Activated CD4-positive, alpha-beta T cell treated with anti-CD3 and anti-CD28 coated beads, Interleukin-2, amount 50 U/mL, for 1 hour (primary cell): ENCODE data around the gene CNKSR1.
A peak's percentile ranks its signal among the peaks of the same experiment; 100 is the strongest.

ENCODE experiments used
- DNase-seq: peaks from one replicate; pipeline ENCODE4 v3.0.0-alpha.2; 2020

The CNKSR1 gene

DNA sequence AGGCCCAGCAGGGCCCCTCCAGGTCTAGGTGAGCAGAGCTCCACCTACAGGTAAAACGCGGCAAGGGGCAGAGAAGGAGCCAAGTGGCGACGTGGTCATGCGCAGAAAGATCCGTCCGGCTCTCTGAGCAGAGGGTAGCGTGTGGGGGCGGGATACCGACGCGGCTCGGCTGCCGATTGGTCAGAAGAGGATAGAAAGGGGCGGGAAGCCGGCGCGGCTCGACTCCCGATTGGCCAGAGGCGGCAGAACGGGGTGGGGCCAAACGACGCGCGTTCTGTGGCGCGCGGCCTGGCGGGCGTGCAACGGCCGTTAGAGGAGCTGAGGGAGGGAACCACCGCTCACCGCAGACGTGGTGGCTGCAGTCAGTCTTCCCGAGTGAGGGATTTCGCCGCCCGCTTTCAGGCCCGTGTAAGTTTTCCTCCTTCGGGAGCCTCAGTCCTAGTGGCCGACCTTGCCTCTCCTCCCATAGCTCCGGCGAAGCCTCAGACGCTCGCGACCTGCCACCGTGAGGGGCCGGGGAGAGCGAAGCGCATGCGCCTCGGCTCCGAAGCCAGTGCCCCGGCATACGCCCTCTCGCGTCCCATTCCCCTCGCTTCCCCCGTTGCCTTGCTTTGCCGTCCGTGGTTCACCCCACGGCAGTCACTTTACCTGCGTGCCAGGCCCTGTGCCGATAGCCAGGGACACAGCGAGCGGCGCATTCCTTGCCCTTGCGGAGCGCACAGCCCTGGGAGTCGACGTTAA is 56.8 kb downstream of the CNKSR1 start, which contains the start of gene CEP85:
CEP85 (plus strand) TSS at position 298 of the 741 bp plus-strand sequence. CDS start 5,584 bp downstream, outside the sequence.
- peak; percentile 99 for DNase-seq

DNA sequence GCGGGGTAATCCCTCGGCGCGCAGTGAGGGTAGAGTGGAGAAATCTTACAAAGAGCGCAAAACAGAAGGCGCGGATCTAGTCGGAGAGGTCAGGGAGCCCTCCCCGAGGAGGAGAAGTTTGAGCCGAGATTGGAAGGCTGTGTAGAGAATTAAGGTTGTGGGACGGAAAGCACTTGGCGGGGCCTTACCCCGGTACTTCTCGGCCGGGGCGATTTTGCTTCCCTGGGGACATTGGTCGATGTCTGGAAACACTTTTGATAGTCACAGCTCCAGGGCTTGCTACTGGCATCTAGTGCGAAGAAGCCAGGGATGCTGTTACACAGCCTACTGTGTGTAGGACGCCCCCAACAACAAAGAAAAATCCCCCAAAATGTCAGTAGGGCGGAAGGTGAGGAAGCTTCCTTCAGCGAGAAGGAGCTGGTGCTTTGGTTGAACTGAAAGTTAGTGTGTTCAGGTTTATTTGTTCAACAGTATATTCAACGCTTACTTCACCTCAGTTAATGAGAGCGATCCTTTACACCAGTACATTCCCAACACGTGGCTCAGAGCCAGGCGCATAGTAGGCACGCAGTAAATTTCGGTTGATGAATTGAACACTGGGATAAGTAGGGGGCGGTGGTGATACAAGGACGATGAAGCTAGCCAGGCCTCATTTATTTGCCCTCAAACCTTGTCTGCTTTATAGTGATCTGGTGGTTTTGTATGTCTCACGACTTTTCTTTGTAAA is 57.5 kb downstream of the CNKSR1 start:
- no peak for DNase-seq

DNA sequence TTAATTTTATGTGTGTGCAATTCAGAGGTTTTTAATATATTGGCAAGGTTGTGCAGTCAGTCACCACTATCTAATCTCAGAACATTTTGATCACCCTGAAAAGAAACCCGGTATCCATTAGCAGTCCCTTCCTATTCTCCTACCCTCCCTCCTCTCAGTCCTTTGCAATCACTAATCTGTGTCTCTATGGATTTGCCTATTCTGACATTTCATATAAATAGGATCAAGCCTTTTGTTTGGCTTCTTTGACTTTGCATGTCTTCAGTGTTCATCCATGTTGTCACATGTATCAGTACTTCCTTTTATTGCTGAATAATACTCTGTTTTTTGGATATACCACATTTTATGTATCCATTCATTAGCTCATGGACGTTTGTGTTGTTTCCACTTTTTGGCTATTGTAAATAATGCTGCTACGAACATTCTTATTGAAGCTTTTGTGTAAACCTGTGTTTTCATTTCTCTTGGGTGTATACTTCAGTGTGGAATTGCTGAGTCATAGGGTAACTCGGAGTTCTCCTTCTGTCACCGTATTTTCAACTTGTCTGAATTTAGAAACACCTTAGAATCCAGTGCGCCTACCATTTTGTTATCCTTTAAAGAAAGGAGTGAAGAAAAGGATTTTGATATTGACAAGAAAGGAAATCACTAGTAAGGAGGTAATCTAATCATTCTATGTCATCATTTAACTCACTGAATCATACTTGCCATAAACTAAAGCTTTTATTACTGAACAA is 60.1 kb downstream of the CNKSR1 start:
- DNase-seq: no peak
